LNCaP clone FGC (cell line): ENCODE data around the gene THOC6.
"Not testable (repeated sequence)": the region's sequence is repeated elsewhere in the genome, so short reads cannot be mapped to it uniquely, and the experiment has no call there.

Experiments
- DNase-seq: peaks from one replicate; pipeline ENCODE4 v3.0.0-alpha.2; 2011; ENCODE audit warnings: low read depth
- H3K4me3 ChIP-seq: 2 replicates; pipeline ENCODE4 v1.5.1; 2011; ENCODE audit warnings: mild to moderate bottlenecking, low read depth, low read length, control low read depth
- TF ChIP-seq, protein P1 (sequence below): IDR thresholded peaks from 2 replicates; pipeline ENCODE4 v1.5.1; 2012; ENCODE audit warnings: mild to moderate bottlenecking; ENCODE audit not compliant: control insufficient read depth, insufficient read depth; ENCODE audit errors: extremely low read depth

THOC6 gene

DNA sequence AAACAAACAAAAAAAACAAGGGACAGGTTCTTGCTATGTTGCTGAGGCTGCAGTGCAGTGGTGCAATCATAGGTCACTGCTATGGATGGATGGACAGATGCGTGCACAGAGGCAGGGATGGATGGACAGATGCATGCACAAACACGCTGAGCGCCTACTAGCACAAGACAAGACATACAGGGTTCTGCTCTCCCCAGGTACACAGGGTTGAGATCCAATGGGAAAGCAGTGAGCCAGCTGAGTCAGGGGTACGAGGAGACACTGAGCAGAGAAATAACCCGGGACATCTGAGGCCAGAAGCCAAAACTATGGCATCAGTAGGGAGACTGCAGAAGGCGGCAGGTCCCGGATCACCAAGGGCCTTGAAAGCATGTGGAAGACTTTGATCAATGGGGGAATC lies 47.8 kb downstream of the THOC6 start:
- DNase-seq = no peak
- H3K4me3 ChIP-seq = no peak overlapping the region
- TF ChIP-seq, protein P1, sequence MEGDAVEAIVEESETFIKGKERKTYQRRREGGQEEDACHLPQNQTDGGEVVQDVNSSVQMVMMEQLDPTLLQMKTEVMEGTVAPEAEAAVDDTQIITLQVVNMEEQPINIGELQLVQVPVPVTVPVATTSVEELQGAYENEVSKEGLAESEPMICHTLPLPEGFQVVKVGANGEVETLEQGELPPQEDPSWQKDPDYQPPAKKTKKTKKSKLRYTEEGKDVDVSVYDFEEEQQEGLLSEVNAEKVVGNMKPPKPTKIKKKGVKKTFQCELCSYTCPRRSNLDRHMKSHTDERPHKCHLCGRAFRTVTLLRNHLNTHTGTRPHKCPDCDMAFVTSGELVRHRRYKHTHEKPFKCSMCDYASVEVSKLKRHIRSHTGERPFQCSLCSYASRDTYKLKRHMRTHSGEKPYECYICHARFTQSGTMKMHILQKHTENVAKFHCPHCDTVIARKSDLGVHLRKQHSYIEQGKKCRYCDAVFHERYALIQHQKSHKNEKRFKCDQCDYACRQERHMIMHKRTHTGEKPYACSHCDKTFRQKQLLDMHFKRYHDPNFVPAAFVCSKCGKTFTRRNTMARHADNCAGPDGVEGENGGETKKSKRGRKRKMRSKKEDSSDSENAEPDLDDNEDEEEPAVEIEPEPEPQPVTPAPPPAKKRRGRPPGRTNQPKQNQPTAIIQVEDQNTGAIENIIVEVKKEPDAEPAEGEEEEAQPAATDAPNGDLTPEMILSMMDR = no peak

DNA sequence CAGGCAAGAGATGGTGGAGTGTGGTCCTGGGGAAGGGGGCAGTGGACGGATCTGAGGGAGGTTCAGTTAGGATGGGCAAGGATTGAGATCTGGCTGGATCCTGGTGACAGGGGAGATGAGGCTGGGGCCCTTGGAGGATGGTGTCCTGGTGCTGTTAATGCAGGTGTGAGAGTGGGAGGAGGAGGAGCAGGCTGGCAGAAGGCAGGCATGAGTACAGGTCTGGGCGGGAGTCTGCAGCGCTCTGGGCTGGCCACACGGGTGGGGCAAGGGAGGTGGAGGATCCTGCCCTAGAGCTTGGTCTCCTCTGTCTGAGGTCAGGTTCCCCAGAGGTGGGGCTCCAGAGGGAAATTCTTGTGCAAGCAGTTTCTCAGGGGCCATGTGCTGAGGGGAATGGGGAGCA lies 48.3 kb downstream of the THOC6 start:
- not testable (repeated sequence) for DNase-seq, H3K4me3 ChIP-seq

DNA sequence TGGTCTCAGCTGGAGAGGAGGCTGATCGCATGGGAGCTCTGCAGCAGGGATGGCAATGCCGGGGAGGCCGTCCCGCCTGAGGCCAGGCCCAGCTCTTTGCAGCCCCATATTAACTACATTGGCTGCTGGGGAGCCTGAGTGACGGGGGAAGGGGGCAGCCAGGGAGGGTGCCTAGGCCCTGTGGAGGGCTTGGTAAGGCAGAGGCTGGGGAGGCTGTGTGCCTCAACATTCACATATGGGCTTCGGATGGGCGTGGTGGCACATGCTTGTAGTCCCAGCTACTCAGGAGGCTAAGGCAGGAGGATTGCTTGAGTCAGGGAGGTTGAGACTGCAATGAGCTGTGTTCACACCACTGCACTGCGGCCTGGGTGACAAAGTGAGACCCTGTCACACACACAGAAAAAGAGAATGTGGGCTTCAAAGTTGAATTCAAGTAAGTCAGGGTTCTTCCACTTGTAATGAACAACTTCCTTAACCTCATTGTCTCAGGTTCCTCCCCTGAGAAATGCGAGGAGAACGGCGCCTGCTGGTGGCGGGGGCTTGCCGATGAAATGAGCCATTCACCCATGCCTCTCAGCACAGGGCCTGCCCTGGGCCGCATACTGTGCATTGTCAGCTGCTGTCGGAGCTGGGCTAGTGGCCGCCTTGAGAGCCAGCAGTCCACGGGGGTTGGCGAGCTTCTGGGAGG lies 48.9 kb downstream of the THOC6 start:
- H3K4me3 ChIP-seq, DNase-seq: not testable (repeated sequence)

DNA sequence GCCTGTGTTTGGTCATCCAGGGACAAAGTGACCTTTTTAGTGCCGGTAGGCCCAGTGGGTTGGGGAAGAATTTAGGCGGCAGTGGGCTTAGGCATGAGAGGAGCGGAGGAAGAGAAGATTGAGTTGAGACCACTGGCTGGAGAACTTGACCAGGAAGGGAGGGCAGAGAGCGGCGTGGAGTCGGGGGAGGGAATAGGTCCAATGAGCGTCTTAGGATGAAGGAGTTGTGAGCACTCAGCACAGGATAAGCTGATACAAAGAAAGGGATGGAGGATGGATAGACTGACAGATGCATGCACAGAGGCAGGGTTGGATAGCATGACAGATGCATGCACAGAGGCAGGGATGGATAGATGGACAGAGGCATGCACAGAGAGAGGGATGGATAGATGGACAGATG lies 49.6 kb downstream of the THOC6 start:
- DNase-seq = no peak
- no peak overlapping the region for H3K4me3 ChIP-seq
- TF ChIP-seq, protein P1 = no peak

DNA sequence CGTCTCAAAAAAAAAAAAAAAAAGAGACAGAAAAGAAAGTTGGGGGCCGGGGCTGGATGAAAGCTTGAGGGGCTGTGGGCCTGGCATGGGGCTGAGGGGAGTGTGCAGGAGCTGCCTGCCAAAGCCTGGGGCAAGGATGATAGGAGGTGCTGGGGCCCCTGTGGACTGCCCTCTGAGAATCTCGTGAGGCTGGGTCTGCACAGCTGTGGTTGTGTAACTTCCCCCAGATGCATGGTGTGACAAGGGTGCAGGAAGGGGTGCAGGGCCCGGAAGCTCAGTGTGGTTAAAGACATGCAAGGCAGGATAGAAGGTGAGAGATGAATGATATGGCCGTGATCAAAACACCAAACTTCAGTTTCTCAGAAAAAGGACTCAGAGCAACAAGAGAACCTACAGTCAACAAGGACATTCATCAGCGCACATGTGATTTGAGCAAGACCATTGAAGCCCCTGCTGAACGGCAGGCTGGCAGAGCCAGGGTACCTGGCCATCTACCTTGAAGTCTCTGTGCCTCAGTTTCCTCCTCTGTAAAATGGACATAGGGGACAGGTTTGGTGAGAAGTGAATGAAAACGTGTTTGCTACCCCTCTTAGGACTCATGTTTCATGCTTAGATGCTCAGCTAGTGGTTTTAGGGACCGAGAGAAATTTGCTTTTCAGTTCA lies 51.2 kb downstream of the THOC6 start:
- H3K4me3 ChIP-seq = no peak overlapping the region
- TF ChIP-seq, protein P1 = no peak
- no peak for DNase-seq

DNA sequence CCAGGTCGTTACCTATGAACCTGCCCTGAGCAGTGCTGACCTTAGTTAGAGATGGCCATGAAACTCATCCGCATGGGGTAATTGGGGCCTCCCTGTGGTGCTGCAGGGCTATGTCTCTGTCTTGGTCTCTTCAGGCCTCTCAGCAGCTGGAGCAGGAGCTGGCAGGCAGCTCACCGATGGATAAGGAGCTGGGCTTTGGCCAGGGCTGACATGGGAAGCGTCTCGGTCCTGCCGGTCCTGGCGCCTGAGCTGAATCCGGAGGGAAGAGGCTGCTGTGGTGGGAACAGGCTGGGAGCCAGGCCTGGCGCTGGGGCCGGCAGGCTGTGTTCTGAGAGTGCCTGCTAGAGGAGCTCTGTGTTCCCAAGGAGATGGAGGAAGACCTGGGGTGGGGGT lies 51.7 kb downstream of the THOC6 start:
- TF ChIP-seq, protein P1 = no peak
- no peak for DNase-seq
- no peak overlapping the region for H3K4me3 ChIP-seq

DNA sequence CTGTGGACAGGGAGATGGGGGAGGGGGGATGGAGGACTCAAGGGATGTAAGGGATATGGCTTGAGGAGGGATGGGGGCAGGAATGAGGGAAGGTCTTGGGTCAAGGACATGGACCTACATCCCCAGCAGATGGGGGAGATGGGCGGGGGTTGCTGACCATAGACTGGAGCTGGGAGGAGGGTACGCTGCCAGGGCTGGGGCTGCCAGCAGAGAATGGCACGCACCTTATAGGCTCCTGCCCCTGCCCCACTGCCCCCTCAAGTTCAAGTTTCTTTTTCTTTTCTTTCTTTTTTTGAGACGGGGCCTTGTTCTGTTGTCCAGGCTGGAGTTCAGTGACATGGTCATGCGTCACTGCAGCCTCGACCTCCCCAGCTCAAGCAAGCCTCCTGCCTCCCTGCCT lies 52.1 kb downstream of the THOC6 start:
- DNase-seq, H3K4me3 ChIP-seq: not testable (repeated sequence)

DNA sequence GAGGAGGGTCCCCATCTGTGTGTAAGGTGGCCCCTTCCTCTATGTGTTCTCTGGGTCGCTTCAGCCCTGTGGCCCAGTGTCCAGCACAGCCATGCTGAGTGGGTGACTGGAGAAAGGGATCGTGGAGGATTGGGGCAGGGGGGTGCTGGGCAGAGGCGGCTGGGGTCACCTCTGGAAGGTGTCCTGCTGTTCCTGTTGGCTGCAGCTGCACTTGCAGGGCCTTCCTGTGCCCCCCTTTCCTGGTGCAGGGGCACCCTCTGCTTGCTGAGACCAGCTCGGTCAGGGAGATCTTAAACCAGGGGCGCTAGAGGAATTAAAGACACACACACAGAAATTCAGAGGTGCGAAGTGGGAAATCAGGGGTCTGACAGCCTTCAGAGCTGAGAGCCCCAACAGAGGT lies 52.7 kb downstream of the THOC6 start:
- no peak overlapping the region for H3K4me3 ChIP-seq
- TF ChIP-seq, protein P1 = no peak
- DNase-seq = no peak
